22Rv1 (cell line): ENCODE data around the gene DDX31.

Source experiments
- CTCF ChIP-seq: fragments of 450-650 bp; IDR thresholded peaks from 2 replicates; pipeline ENCODE4 v1.5.1; 2017; ENCODE audit warnings: mild to moderate bottlenecking
- ZFX ChIP-seq: fragments of 450-650 bp; IDR thresholded peaks from 2 replicates; pipeline ENCODE4 v1.6.1; 2017; ENCODE audit warnings: antibody characterized with exemption, borderline replicate concordance

GRCh38 chr9:132555528-132555927, 114.3 kb downstream of the DDX31 start:
- no peak for TF ChIP-seq CTCF
- no peak for TF ChIP-seq ZFX
